T-helper 17 cell (primary cell): ENCODE measurements around the gene PATE3. TPM values are rescaled to one million over a fixed set of nuclear protein-coding genes. Genes with fewer than 3 reads are reported as not detected.

Experiments
- ATAC-seq: fragments of 150-1000 bp; cut with Tn5 transposase; 2 replicates; pipeline ENCODE4 v1.10.0; 2021; ENCODE audit warnings: mild to moderate bottlenecking, moderate library complexity
- DNase-seq, 3 donors: peaks; one replicate each; pipeline versions ENCODE4 v3.0.0 to v3.0.0-alpha.2; 2020 to 2021
- H3K9me3 ChIP-seq: one replicate; pipeline ENCODE4 v1.7.0; 2013; ENCODE audit warnings: low read length, mild to moderate bottlenecking; ENCODE audit not compliant: control insufficient read depth, poor library complexity, severe bottlenecking
- H3K27ac Mint-ChIP-seq: one replicate; pipeline ENCODE4 v1.8.0; 2022; ENCODE audit warnings: mild to moderate bottlenecking, moderate library complexity, mixed read lengths
- H3K27me3 Mint-ChIP-seq: one replicate; pipeline ENCODE4 v1.8.0; 2022; ENCODE audit warnings: mixed read lengths
- H3K36me3 Mint-ChIP-seq: one replicate; pipeline ENCODE4 v1.8.0; 2022; ENCODE audit warnings: low read depth, mixed read lengths
- H3K4me1 Mint-ChIP-seq: one replicate; pipeline ENCODE4 v1.8.0; 2022; ENCODE audit warnings: mild to moderate bottlenecking, mixed read lengths
- H3K4me3 Mint-ChIP-seq: one replicate; pipeline ENCODE4 v1.8.0; 2022; ENCODE audit warnings: mild to moderate bottlenecking, moderate library complexity, mixed read lengths
- total RNA-seq, 4 donors: library from RNA in 2 of 4; stranded (reverse) in 2 of 4; gene quantifications; one replicate each; pipeline ENCODE4 v1.2.3 and lab custom pipeline; 2022 to 2026

PATE3 gene
- total RNA-seq (not detected), total RNA-seq (lab: John Stamatoyannopoulos, UW) (0 reads per million in 2 donors)

DNA sequence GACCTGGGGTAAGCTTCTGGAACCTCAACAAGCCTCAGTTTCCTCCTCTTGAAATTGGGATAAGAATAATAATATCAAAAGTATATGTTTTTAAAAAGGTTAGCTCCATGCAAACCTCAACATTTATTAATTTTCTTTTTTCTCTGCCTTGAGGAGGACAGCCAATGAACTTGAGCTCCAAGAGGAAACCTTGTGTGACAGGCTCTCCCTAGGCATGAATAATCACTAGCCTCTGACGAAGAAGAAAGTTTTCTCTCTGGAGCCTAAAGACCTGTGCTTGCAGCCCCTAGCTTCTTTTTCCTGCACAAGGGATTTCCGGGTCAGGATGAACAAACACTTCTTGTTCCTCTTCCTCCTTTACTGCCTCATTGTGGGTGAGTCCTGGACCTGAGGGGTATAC lies at the start of gene PATE3:
Gene PATE3 (plus strand): TSS at position 301 of the 400 bp plus-strand sequence. CDS start 25 bp downstream, at position 326.
- H3K36me3 Mint-ChIP-seq: no peaks in the 10 kb centered on the region
- H3K9me3 ChIP-seq: peaks cover 3% of the 10 kb centered on the region
- DNase-seq (no peak), ATAC-seq (no peak)
- H3K27ac Mint-ChIP-seq: no peak within 1 kb of the TSS
- H3K4me1 Mint-ChIP-seq: peaks cover 8% of the 10 kb centered on the region
- H3K4me3 Mint-ChIP-seq: no peak within 1 kb of the TSS
- no peaks in the 10 kb centered on the region for H3K27me3 Mint-ChIP-seq

DNA sequence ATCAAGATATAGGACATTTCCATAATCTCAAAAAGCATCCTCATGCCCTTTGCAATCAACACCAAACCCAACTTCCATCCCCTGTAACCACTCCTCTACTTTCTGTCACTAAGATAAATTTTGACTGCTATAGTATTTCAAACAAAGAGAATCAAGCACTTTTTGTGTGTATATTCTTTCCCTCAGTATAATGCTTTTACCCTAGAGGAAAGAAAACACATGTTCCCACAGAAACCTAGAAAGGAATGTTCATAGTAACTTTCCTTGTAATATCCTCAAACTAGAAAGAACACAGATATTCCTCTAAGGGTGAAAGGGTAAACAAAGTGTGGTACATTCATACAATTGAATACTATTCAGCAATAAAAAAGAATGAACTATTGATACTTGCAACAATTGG lies 47.3 kb upstream of the PATE3 start:
- Mint-ChIP-seq H3K27me3 (no peaks in the 10 kb centered on the region), H3K4me1 (no peaks in the 10 kb centered on the region), H3K27ac (no peak overlapping the region), H3K36me3 (no peaks in the 10 kb centered on the region), H3K4me3 (no peak overlapping the region)
- peaks cover 5% of the 10 kb centered on the region for H3K9me3 ChIP-seq
- ATAC-seq (no peak), DNase-seq (no peak)

DNA sequence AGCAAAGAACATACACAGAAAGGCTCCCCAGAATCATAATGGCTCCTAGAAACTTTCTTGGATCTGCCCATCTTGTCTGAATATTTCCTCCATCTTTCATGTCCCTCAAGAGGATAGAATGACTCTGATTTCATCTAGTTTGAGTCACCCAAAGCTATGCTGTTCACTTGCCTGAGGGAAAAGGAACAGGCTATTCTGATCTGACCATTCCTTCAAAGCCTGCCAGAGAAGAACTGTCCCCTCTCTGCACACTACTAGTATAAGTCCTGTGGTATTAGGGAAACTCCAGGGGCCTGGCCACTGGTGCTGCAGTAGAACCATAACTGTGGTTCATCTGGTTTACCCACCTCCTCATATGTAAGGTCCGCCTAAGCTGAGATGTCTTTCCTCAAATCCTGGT lies 44.2 kb upstream of the PATE3 start:
- ATAC-seq: no peak
- H3K36me3 Mint-ChIP-seq: no peaks in the 10 kb centered on the region

GRCh38 chr11:125745979-125746378 lies 41.9 kb upstream of the PATE3 start, which contains the start of gene PATE1:
Gene PATE1 (plus strand): TSS chr11:125746279. CDS start chr11:125746305, 26 bp downstream.
- Mint-ChIP-seq H3K4me1 (no peaks in the 10 kb centered on the region), H3K27me3 (peaks cover 6% of the 10 kb centered on the region), H3K36me3 (no peaks in the 10 kb centered on the region), H3K4me3 (no peak within 1 kb of the TSS), H3K27ac (no peak within 1 kb of the TSS)
- H3K9me3 ChIP-seq: no peaks in the 10 kb centered on the region
- ATAC-seq (no peak), DNase-seq (no peak)

More for the DNA sequence above, 44.2 kb upstream of the PATE3 start:
- Mint-ChIP-seq H3K27me3 (no peaks in the 10 kb centered on the region), H3K27ac (no peak overlapping the region), H3K4me1 (no peaks in the 10 kb centered on the region), H3K4me3 (no peak overlapping the region)
- no peak for DNase-seq
- H3K9me3 ChIP-seq: no peaks in the 10 kb centered on the region

DNA sequence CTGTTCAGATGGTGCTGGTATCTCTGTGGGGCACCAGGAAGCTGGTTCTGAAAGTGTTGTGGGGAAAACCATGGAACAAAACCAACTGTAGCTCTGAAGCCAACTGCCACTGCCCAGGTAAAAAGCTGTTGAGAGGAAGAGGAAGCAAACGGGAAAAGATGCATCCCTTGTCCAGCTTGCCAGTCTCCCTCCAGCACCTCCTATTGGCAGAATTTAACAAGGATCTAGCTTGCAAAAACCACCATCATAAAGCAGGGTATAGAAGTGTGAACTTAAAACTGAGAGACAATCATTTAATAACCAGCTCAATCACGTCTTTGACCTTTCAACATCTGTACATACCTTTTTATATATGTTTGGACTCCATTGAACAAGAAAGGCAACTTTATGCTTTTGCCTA lies 37.3 kb upstream of the PATE3 start:
- Mint-ChIP-seq H3K36me3 (no peaks in the 10 kb centered on the region), H3K27me3 (peaks cover 6% of the 10 kb centered on the region), H3K4me3 (no peak overlapping the region), H3K4me1 (no peaks in the 10 kb centered on the region), H3K27ac (no peak overlapping the region)
- DNase-seq (no peak), ATAC-seq (no peak)
- H3K9me3 ChIP-seq: no peaks in the 10 kb centered on the region

DNA sequence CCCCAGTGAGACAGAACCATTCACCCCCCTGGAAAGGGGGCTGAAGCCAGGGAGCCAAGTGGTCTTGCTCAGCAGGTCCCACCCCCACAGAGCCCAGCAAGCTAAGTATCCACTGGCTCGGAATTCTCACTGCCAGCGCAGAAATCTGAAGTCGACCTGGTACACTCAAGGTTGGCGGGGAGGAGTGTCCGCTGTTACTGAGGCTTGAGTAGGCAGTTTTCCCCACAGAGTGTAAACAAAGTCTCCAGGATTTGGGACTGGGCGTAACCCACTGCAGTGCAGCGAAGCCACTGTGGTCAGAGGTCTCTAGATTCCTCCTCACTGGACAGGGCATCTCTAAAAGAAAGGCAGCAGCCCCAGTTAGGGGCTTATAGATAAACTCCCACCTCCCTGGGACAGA lies 31.9 kb upstream of the PATE3 start:
- no peak overlapping the region for H3K4me3 Mint-ChIP-seq
- ATAC-seq (no peak), DNase-seq (no peak)
- no peaks in the 10 kb centered on the region for H3K4me1 Mint-ChIP-seq
- no peaks in the 10 kb centered on the region for H3K9me3 ChIP-seq
- H3K36me3 Mint-ChIP-seq: no peaks in the 10 kb centered on the region
- no peak overlapping the region for H3K27ac Mint-ChIP-seq
- no peaks in the 10 kb centered on the region for H3K27me3 Mint-ChIP-seq

GRCh38 chr11:125762445-125762844 lies 25.5 kb upstream of the PATE3 start:
- no peak for DNase-seq
- H3K36me3 Mint-ChIP-seq: no peaks in the 10 kb centered on the region
- H3K4me3 Mint-ChIP-seq: no peak overlapping the region
- H3K4me1 Mint-ChIP-seq: peaks cover 24% of the 10 kb centered on the region
- no peaks in the 10 kb centered on the region for H3K9me3 ChIP-seq
- H3K27me3 Mint-ChIP-seq: no peaks in the 10 kb centered on the region
- no peak for ATAC-seq
- H3K27ac Mint-ChIP-seq: no peak overlapping the region

GRCh38 chr11:125763483-125763882 lies 24.4 kb upstream of the PATE3 start:
- Mint-ChIP-seq H3K27ac (no peak overlapping the region), H3K4me1 (peaks cover 29% of the 10 kb centered on the region), H3K27me3 (no peaks in the 10 kb centered on the region), H3K36me3 (no peaks in the 10 kb centered on the region), H3K4me3 (no peak overlapping the region)
- DNase-seq: no peak
- H3K9me3 ChIP-seq: no peaks in the 10 kb centered on the region
- no peak for ATAC-seq

- no peak for DNase-seq
- H3K27ac Mint-ChIP-seq: no peak overlapping the region
- peaks cover 35% of the 10 kb centered on the region for H3K4me1 Mint-ChIP-seq
- no peak for ATAC-seq
- H3K36me3 Mint-ChIP-seq: no peaks in the 10 kb centered on the region
- peaks cover 6% of the 10 kb centered on the region for H3K27me3 Mint-ChIP-seq
- H3K4me3 Mint-ChIP-seq: no peak overlapping the region
- no peaks in the 10 kb centered on the region for H3K9me3 ChIP-seq
These were observed 21.7 kb upstream of the PATE3 start for GRCh38 chr11:125766251-125766650.

- ATAC-seq (peak; percentile 76), DNase-seq (no peak)
- Mint-ChIP-seq H3K4me3 (peak overlapping the region; percentile 26), H3K36me3 (no peaks in the 10 kb centered on the region), H3K4me1 (peaks cover 39% of the 10 kb centered on the region), H3K27me3 (peaks cover 6% of the 10 kb centered on the region), H3K27ac (peak overlapping the region; percentile 89)
- H3K9me3 ChIP-seq: no peaks in the 10 kb centered on the region
These were observed 19.4 kb upstream of the PATE3 start for GRCh38 chr11:125768336-125769046.

DNA sequence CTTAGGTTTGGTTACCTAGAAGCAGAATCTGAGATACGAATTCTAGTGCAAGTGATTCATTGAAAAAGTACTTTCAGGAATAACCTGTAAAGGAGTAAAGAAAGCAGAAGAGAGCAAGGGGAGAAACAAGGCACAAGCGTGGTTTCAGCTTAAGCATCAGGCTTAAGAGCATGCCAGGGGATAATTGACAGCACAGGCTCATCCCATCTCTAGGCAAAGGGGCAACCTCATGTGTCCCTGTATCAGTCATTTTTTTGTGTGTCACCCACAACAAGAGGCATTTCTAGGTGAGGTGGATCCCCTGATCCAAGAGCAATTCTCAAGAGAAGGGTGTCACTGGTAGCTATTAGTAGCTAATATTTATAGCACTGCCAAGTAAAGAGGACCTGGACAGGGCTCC lies 17.3 kb upstream of the PATE3 start:
- H3K4me1 Mint-ChIP-seq: peaks cover 27% of the 10 kb centered on the region
- no peak overlapping the region for H3K27ac Mint-ChIP-seq
- ATAC-seq: no peak
- no peak for DNase-seq
- peaks cover 6% of the 10 kb centered on the region for H3K27me3 Mint-ChIP-seq
- H3K9me3 ChIP-seq: no peaks in the 10 kb centered on the region
- no peak overlapping the region for H3K4me3 Mint-ChIP-seq
- no peaks in the 10 kb centered on the region for H3K36me3 Mint-ChIP-seq

- DNase-seq (no peak), ATAC-seq (no peak)
- Mint-ChIP-seq H3K4me3 (no peak overlapping the region), H3K4me1 (peaks cover 12% of the 10 kb centered on the region), H3K27me3 (peaks cover 6% of the 10 kb centered on the region), H3K36me3 (peaks cover 4% of the 10 kb centered on the region), H3K27ac (no peak overlapping the region)
- no peaks in the 10 kb centered on the region for H3K9me3 ChIP-seq
These were observed 15.0 kb upstream of the PATE3 start for GRCh38 chr11:125772834-125773505.

DNA sequence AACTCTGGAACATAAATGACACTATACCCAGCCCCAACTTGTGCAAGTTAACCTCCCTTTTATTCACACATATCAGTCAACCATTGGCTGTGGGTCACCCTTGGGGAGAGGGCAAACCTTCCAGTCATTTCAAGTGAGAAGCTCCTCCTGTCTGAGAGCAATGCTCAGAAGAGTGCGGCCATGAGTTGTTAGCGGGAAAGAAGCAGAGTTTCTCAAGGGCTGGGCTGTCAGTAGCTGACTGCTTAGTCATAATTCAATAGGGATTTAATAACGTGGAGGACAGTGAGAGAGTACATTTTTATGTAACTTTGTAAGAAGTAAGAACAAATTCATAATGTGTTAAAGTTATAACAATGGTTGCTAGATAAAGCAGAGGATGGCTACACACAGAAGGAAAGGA lies 14.4 kb upstream of the PATE3 start:
- Mint-ChIP-seq H3K4me1 (peaks cover 12% of the 10 kb centered on the region), H3K27ac (no peak overlapping the region), H3K27me3 (peaks cover 6% of the 10 kb centered on the region), H3K36me3 (peaks cover 4% of the 10 kb centered on the region), H3K4me3 (no peak overlapping the region)
- ATAC-seq: no peak
- DNase-seq: no peak
- no peaks in the 10 kb centered on the region for H3K9me3 ChIP-seq

DNA sequence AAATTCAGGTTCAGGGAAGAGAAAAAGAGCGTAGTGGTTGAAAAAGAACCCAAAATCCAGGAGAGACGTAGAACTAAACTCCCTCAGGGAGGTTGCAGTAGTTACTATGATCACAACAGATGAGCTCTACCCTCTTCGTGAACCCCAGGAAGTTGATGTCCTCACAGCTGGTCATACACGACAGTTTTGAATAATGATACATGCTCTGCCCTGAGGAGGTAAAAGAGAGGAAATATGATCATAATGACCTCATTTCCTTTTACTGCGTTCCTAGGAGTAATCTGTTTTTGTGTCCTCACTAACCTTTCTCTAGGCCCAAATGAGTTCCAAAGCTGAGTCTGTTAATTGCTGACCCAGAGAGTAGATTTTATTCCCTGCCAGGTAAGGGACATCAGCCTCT lies 10.6 kb upstream of the PATE3 start:
- H3K4me1 Mint-ChIP-seq: peaks cover 11% of the 10 kb centered on the region
- H3K4me3 Mint-ChIP-seq: no peak overlapping the region
- ATAC-seq (peak; percentile 46), DNase-seq (no peak)
- peaks cover 4% of the 10 kb centered on the region for H3K36me3 Mint-ChIP-seq
- no peaks in the 10 kb centered on the region for H3K27me3 Mint-ChIP-seq
- no peaks in the 10 kb centered on the region for H3K9me3 ChIP-seq
- H3K27ac Mint-ChIP-seq: no peak overlapping the region
